Omental fat pad (tissue), 4 donors: ENCODE data around the gene KCNIP1. TPM values are rescaled to one million over a fixed set of nuclear protein-coding genes. Genes with fewer than 3 reads are reported as not detected.

ENCODE experiments used
- ATAC-seq: fragments of 150-250 bp; one replicate; pipeline ENCODE4 v1.9.1; 2016; ENCODE audit warnings: mild to moderate bottlenecking, moderate library complexity; ENCODE audit not compliant: low FRiP score
- DNase-seq: peaks from one replicate; pipeline ENCODE4 v3.0.0-alpha.2; 2019; ENCODE audit warnings: low spot score
- CTCF ChIP-seq, 3 donors: fragments of 450-650 bp; IDR thresholded peaks; one replicate each; pipeline ENCODE4 v1.5.1; 2016 to 2017; ENCODE audit warnings: antibody characterized with exemption in 3 of 3, mild to moderate bottlenecking in 3 of 3, moderate library complexity in 2 of 3
- total RNA-seq, 4 donors: library from RNA; depleted of rRNA; stranded (reverse); fragments of >200 nt; gene quantifications; one replicate each; pipeline ENCODE4 v1.1.0, GENCODE V29; 2016

Gene KCNIP1
- total RNA-seq, 4 donors from 2014 or later = 0.25 TPM; not detected in 3

DNA sequence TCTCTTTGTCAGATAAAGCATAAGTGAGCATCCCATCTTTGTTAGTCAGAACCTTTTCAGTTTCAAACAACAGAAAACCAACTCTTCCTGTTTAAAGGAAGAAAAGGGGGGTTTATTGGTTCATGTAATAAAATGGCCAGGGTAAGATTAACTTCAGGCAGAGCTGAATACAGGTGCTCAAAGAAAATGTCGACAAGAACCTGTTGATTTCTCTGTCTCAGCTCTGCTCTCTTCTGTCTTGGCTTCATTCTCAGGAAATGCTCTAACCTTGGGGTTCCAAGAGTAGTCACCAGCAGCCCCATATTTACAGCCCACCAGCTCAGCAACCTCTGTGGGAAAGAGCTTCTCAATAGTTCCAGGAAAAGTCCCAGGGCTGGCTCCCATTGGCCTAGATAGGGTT lies 25.2 kb downstream of the KCNIP1 start:
- TF ChIP-seq CTCF (IDR thresholded peaks at IDR 0.05) = no peak
- ATAC-seq = no peak
- no peak for DNase-seq

DNA sequence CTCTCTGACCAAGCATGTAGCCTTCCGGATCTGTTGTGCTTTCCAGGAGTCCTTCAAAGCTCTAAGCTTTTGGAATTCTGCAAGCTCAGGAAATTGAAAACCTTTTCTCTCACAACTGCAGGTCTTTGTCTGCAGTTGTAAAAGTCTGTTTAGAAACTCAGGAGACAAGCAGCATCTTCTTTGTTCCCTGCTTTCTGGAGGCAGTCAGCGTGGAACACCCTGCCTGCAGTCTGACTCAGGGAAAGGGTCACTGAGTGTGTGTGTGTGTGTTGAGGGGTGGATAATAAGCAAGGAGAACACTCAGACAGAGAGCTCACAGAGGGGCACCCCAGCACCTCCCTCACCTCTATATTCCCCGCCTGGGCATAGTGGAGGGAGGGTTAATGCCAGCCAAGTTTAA lies 29.1 kb downstream of the KCNIP1 start:
- no peak for ATAC-seq
- TF ChIP-seq CTCF (IDR thresholded peaks at IDR 0.05) = no peak

GRCh38 chr5:170533383-170533782 lies 29.6 kb downstream of the KCNIP1 start:
- no peak for TF ChIP-seq CTCF (IDR thresholded peaks at IDR 0.05)
- ATAC-seq (no peak), DNase-seq (no peak)

More for the DNA sequence above, 29.1 kb downstream of the KCNIP1 start:
- no peak for DNase-seq

- ATAC-seq (no peak), DNase-seq (no peak)
- TF ChIP-seq CTCF (IDR thresholded peaks at IDR 0.05) = no peak
Measured at GRCh38 chr5:170534177-170534576, 30.4 kb downstream of the KCNIP1 start.

DNA sequence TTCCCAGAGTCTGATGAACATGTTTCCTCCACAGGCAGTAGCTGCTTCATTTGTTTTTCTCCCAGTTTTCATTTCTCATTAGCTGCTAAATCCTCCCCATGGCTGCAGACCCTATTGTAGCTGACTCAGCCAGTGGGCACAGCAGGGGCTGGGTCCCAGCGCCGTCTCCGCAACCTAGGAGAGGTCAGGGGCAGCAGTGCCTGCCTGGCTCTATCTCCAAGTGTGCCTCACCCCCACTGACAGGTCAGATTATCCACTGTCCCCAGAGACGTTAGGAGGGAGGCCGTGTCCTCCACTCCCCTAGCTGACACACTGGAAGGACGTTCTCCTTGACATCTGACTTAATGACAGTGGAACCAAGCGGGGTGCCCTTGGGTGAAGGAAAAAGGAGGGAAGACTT lies 31.1 kb downstream of the KCNIP1 start:
- TF ChIP-seq CTCF (IDR thresholded peaks at IDR 0.05) = no peak
- ATAC-seq (no peak), DNase-seq (no peak)

DNA sequence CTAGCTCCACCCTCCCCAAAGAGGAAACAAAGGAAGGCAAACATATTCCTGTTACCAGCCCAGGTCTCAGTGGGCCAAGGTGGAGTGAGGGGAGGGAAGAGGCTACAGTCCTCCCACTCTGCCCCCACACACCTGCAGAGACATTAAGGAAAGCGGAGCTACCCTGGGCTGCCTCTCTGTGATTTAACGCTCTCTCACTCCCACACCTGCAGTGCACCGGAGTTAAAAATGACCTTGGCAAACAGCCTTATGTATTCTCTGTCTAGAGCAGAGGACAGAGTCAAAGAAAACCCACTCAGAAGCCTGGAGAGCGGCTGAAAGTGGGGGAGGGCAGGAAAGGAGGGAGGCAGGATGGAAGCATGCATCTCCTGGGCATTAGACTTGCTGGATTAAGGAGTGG lies 32.7 kb downstream of the KCNIP1 start:
- DNase-seq (no peak), ATAC-seq (no peak)
- no peak for TF ChIP-seq CTCF (IDR thresholded peaks at IDR 0.05)

GRCh38 chr5:170537451-170538095 lies 33.8 kb downstream of the KCNIP1 start:
- no peak for DNase-seq
- no peak for ATAC-seq
- no peak for TF ChIP-seq CTCF (IDR thresholded peaks at IDR 0.05)
